SK-N-SH (cell line): ENCODE measurements around the gene SRP14. TPM values are rescaled to one million over a fixed set of nuclear protein-coding genes. Genes with fewer than 3 reads are reported as not detected.
A peak's percentile ranks its signal among the peaks of the same experiment; 100 is the strongest.

Source experiments
- CTCF ChIA-PET: fragments of 300-600, 350-600 bp; formaldehyde crosslinking; extraction: SDS; loops from one replicate; lab custom pipeline; 2021; lab: Yijun Ruan, JAX
- POLR2A ChIA-PET: fragments of 350-600 bp; sonication (Branson Sonifier 250); formaldehyde crosslinking; extraction: SDS; loops from one replicate; lab custom pipeline; 2020; ENCODE audit warnings: antibody characterized with exemption, inconsistent platforms; lab: Yijun Ruan, JAX
- DNase-seq: peaks from one replicate; pipeline ENCODE4 v3.0.0; 2012
- H2AFZ ChIP-seq: fragments of 200-600 bp; sonication (generic); 2 replicates; pipeline ENCODE4 v1.8.1; 2016; ENCODE audit warnings: antibody characterized with exemption, mild to moderate bottlenecking, low read depth
- H3F3A ChIP-seq: fragments of 200-600 bp; sonication (generic); replicated peaks from 2 replicates; pipeline ENCODE3; 2016; ENCODE audit warnings: antibody characterized with exemption, mild to moderate bottlenecking; ENCODE audit not compliant: insufficient read depth
- H3K27ac ChIP-seq, 2 experiments: fragments of 200-500 bp in 1 of 2; fragments of 200-600 bp in 1 of 2; sonication (Bioruptor generic) in 1 of 2; sonication (generic), shearing (Covaris generic) in 1 of 2; 2 replicates each; pipeline versions ENCODE4 v1.5.1 to v1.6.1; 2014 to 2016; ENCODE audit warnings: low read depth in 2 of 2, inconsistent platforms in 1 of 2, low read length in 1 of 2, mild to moderate bottlenecking in 1 of 2, mixed read lengths in 1 of 2
- H3K27me3 ChIP-seq: fragments of 200-600 bp; sonication (generic), shearing (Covaris generic); 2 replicates; pipeline ENCODE4 v1.6.1; 2016; ENCODE audit warnings: mixed run types; ENCODE audit not compliant: insufficient read depth
- H3K36me3 ChIP-seq, 2 experiments: fragments of 200-500 bp in 1 of 2; fragments of 200-600 bp in 1 of 2; sonication (Bioruptor generic) in 1 of 2; sonication (generic) in 1 of 2; replicated peaks in 1 of 2; 2 replicates each; pipeline versions ENCODE3 to v1.5.1; 2014 to 2016; ENCODE audit warnings: low read length in 1 of 2, mild to moderate bottlenecking in 1 of 2; ENCODE audit not compliant: insufficient read depth in 2 of 2, control insufficient read depth in 1 of 2
- H3K4me1 ChIP-seq, 2 experiments: fragments of 200-500 bp in 1 of 2; fragments of 200-600 bp in 1 of 2; sonication (Bioruptor generic) in 1 of 2; sonication (generic), shearing (Covaris generic) in 1 of 2; 2 replicates each; pipeline versions ENCODE4 v1.5.1 to v1.6.1; 2014 to 2016; ENCODE audit warnings: low read depth in 1 of 2, low read length in 1 of 2, mixed run types in 1 of 2; ENCODE audit not compliant: insufficient read depth in 2 of 2, control insufficient read depth in 1 of 2
- H3K4me2 ChIP-seq: fragments of 200-600 bp; sonication (generic), shearing (Covaris generic); 2 replicates; pipeline ENCODE4 v1.6.1; 2017; ENCODE audit warnings: mixed run types
- H3K4me3 ChIP-seq, 2 experiments: fragments of 200-500 bp in 1 of 2; fragments of 200-600 bp in 1 of 2; sonication (Bioruptor generic) in 1 of 2; sonication (generic), shearing (Covaris generic) in 1 of 2; 2 replicates each; pipeline versions ENCODE4 v1.5.1 to v1.8.1; 2014 to 2016; ENCODE audit warnings: low read depth in 2 of 2, inconsistent platforms in 1 of 2, low read length in 1 of 2, mild to moderate bottlenecking in 1 of 2, mixed read lengths in 1 of 2, moderate library complexity in 1 of 2
- H3K79me2 ChIP-seq: fragments of 200-600 bp; sonication (generic); 2 replicates; pipeline ENCODE4 v1.8.1; 2017; ENCODE audit warnings: mild to moderate bottlenecking; ENCODE audit not compliant: insufficient read depth
- H3K9ac ChIP-seq: fragments of 200-600 bp; sonication (generic); 2 replicates; pipeline ENCODE4 v1.6.1; 2017; ENCODE audit warnings: mixed run types
- H3K9me2 ChIP-seq: fragments of 200-600 bp; sonication (generic); 2 replicates; pipeline ENCODE4 v1.6.1; 2017; ENCODE audit warnings: mixed run types
- H3K9me3 ChIP-seq: fragments of 200-600 bp; sonication (generic); 2 replicates; pipeline ENCODE4 v1.6.1; 2017; ENCODE audit warnings: mixed run types, mild to moderate bottlenecking, moderate library complexity
- H4K20me1 ChIP-seq: fragments of 200-600 bp; sonication (generic); 2 replicates; pipeline ENCODE4 v1.6.1; 2017; ENCODE audit warnings: mild to moderate bottlenecking, mixed run types; ENCODE audit not compliant: insufficient read depth
- EP300 ChIP-seq, 2 experiments: IDR thresholded peaks; 2 replicates each; pipeline versions ENCODE4 v1.4.0 to v1.6.1; 2012; ENCODE audit warnings: borderline replicate concordance in 1 of 2, low read depth in 1 of 2, low read length in 1 of 2
- FOSL2 ChIP-seq: IDR thresholded peaks from 2 replicates; pipeline ENCODE4 v1.4.0; 2012; ENCODE audit warnings: low read depth, mild to moderate bottlenecking, moderate library complexity, borderline replicate concordance
- FOXJ3 ChIP-seq: sonication (generic); formaldehyde crosslinking; IDR thresholded peaks from 2 replicates; pipeline ENCODE4 v1.5.1; 2020; ENCODE audit warnings: mild to moderate bottlenecking, missing genetic modification reagents
- GABPA ChIP-seq: IDR thresholded peaks from 2 replicates; pipeline ENCODE4 v1.4.0; 2012; ENCODE audit warnings: low read depth, mild to moderate bottlenecking
- IRF3 ChIP-seq: fragments of 150-350 bp; IDR thresholded peaks from 2 replicates; pipeline ENCODE4 v1.6.1; 2016; ENCODE audit warnings: mild to moderate bottlenecking, low read depth, low read length
- MEF2A ChIP-seq: IDR thresholded peaks from 2 replicates; pipeline ENCODE4 v1.4.0; 2012; ENCODE audit warnings: low read depth, borderline replicate concordance
- MXI1 ChIP-seq: IDR thresholded peaks from 2 replicates; pipeline ENCODE4 v1.6.1; 2012; ENCODE audit warnings: mild to moderate bottlenecking, low read depth, low read length, improper control_type of control experiment
- NFIC ChIP-seq: IDR thresholded peaks from 2 replicates; pipeline ENCODE4 v1.4.0; 2012; ENCODE audit warnings: borderline replicate concordance
- RCOR1 ChIP-seq: fragments of 150-350 bp; IDR thresholded peaks from 2 replicates; pipeline ENCODE4 v1.6.1; 2017; ENCODE audit warnings: antibody characterized with exemption, low read length
- RFX5 ChIP-seq: IDR thresholded peaks from 2 replicates; pipeline ENCODE4 v1.6.1; 2012; ENCODE audit warnings: mild to moderate bottlenecking, improper control_type of control experiment, low read length
- RXRA ChIP-seq: IDR thresholded peaks from 2 replicates; pipeline ENCODE4 v1.4.0; 2012; ENCODE audit warnings: low read depth, mild to moderate bottlenecking, borderline replicate concordance
- SIN3A ChIP-seq: IDR thresholded peaks from 2 replicates; pipeline ENCODE4 v1.6.1; 2012; ENCODE audit warnings: low read depth, mild to moderate bottlenecking, low read length, moderate library complexity, borderline replicate concordance
- SMC3 ChIP-seq: IDR thresholded peaks from 2 replicates; pipeline ENCODE4 v1.6.1; 2012; ENCODE audit warnings: low read depth, low read length, improper control_type of control experiment
- TAF1 ChIP-seq: IDR thresholded peaks from 2 replicates; pipeline ENCODE4 v1.6.1; 2012; ENCODE audit warnings: low read depth, mild to moderate bottlenecking, low read length, moderate library complexity, borderline replicate concordance
- TCF12 ChIP-seq: IDR thresholded peaks from 2 replicates; pipeline ENCODE4 v1.4.0; 2012
- YY1 ChIP-seq: IDR thresholded peaks from 2 replicates; pipeline ENCODE4 v1.4.0; 2012; ENCODE audit warnings: low read depth, mild to moderate bottlenecking
- ZBTB33 ChIP-seq: IDR thresholded peaks from 2 replicates; pipeline ENCODE4 v1.4.0; 2012; ENCODE audit warnings: low read depth, borderline replicate concordance
- WGBS: methylation state at CpG from one replicate; pipeline ENCODE4 v1.1.6; 2017; ENCODE audit warnings: low lambda C conversion rate; 5-methylcytosine and 5-hydroxymethylcytosine counted together
- polyA plus RNA-seq, 3 experiments: library from polyadenylated mRNA; depleted of rRNA; stranded (reverse); fragments of >200 nt; gene quantifications; 2 replicates each; pipeline ENCODE4 v1.2.3, GENCODE V29; 2012

SRP14 gene
- polyA plus RNA-seq, 1 of the 3 experiments (the other 2 are of a cell fraction), result 489 TPM

GRCh38 chr15:40055576-40056293 is 16.8 kb upstream of the SRP14 start:
- POLR2A ChIA-PET, result no interaction called here
- peak overlapping the region in 1 of 2 experiments; percentile 76; a peak in 2 of 4 replicates for H3K27ac ChIP-seq
- 93% methylated on average over 6 of the region's 14 CpGs for WGBS

GRCh38 chr15:40054855-40055575 is 16.0 kb upstream of the SRP14 start:
- Histone ChIP-seq H3F3A (no peaks in the 10 kb centered on the region), H2AFZ (no peak overlapping the region), H3K9ac (no peak overlapping the region), H3K36me3 (no peaks in the 10 kb centered on the region), H3K27ac (peak overlapping the region in 1 of 2 experiments; percentile 76; a peak in 2 of 4 replicates), H3K27me3 (no peaks in the 10 kb centered on the region), H3K79me2 (no peaks in the 10 kb centered on the region), H3K4me3 (no peak overlapping the region), H3K4me1 (peaks cover 0 to 25% of the 10 kb centered on the region in 2 experiments; a peak in 1 of 4 replicates), H3K9me3 (no peaks in the 10 kb centered on the region), H3K9me2 (no peaks in the 10 kb centered on the region), H4K20me1 (no peaks in the 10 kb centered on the region), H3K4me2 (no peak overlapping the region)
- ChIA-PET POLR2A (interaction anchor here (0.7 kb wide), 1 partner anchor 24 kb away, joined by 3 read pairs; no protein-coding TSS in a partner anchor), CTCF (interaction anchor here (1.3 to 1.9 kb wide), 8 partner anchors 9 to 219 kb away, joined by 3 to 9 read pairs (median 6); no protein-coding TSS in a partner anchor)
- TF ChIP-seq MXI1 (no peak), TCF12 (peak; percentile 11; the same call in 1 of the 2 replicates), RFX5 (no peak), YY1 (no peak), TAF1 (no peak)
- WGBS, result 68% methylated on average over 4 of the region's 6 CpGs
- DNase-seq, result no peak

More at GRCh38 chr15:40055576-40056293, 16.8 kb upstream of the SRP14 start:
- H3K4me3 ChIP-seq, result no peak overlapping the region
- H3K79me2 ChIP-seq, result no peaks in the 10 kb centered on the region
- no peak overlapping the region for H3K9ac ChIP-seq
- no peaks in the 10 kb centered on the region for H3K9me3 ChIP-seq
- no peak overlapping the region for H3K4me2 ChIP-seq
- no peaks in the 10 kb centered on the region for H3K36me3 ChIP-seq
- no peaks in the 10 kb centered on the region for H3K27me3 ChIP-seq
- no peaks in the 10 kb centered on the region for H3K9me2 ChIP-seq
- peaks cover 0 to 25% of the 10 kb centered on the region in 2 experiments; a peak in 1 of 4 replicates for H3K4me1 ChIP-seq
- CTCF ChIA-PET, result interaction anchor here (0.7 to 1.9 kb wide), 9 partner anchors 10 to 224 kb away, joined by 3 to 9 read pairs (median 5); no protein-coding TSS in a partner anchor
- TF ChIP-seq FOSL2, result no peak
- no peaks in the 10 kb centered on the region for H3F3A ChIP-seq
- DNase-seq, result peak; percentile 58
- no peak overlapping the region for H2AFZ ChIP-seq
- no peaks in the 10 kb centered on the region for H4K20me1 ChIP-seq

- Histone ChIP-seq H3K4me1 (peaks cover 0 to 25% of the 10 kb centered on the region in 2 experiments; a peak in 1 of 4 replicates), H3K4me2 (no peak overlapping the region), H3K4me3 (no peak overlapping the region), H4K20me1 (no peaks in the 10 kb centered on the region), H3K9me2 (no peaks in the 10 kb centered on the region), H3K27me3 (no peaks in the 10 kb centered on the region), H3K79me2 (no peaks in the 10 kb centered on the region), H3K36me3 (no peaks in the 10 kb centered on the region), H3K9ac (no peak overlapping the region), H2AFZ (no peak overlapping the region), H3F3A (no peaks in the 10 kb centered on the region), H3K9me3 (no peaks in the 10 kb centered on the region), H3K27ac (no peak overlapping the region)
- POLR2A ChIA-PET, result interaction anchor here (0.7 kb wide), 1 partner anchor 24 kb away, joined by 3 read pairs; no protein-coding TSS in a partner anchor
- WGBS, result 93% methylated on average over 3 of the region's 3 CpGs
- DNase-seq, result no peak
- CTCF ChIA-PET, result interaction anchor here (0.8 to 1.9 kb wide), 6 partner anchors 9 to 220 kb away, joined by 3 to 7 read pairs (median 5); no protein-coding TSS in a partner anchor
- no peak for TF ChIP-seq FOSL2
- no peak for TF ChIP-seq NFIC
- no peak for TF ChIP-seq TCF12
- no peak for TF ChIP-seq RCOR1
- no peak for TF ChIP-seq EP300 (IDR thresholded peaks at IDR 0.05; ENCODE audit: borderline replicate concordance in 1 of 2, low read depth in 1 of 2, low read length in 1 of 2)
- no peak for TF ChIP-seq IRF3
- no peak for TF ChIP-seq FOXJ3 (CRISPR knock-in tag)
- no peak for TF ChIP-seq MEF2A
- no peak for TF ChIP-seq ZBTB33
- TF ChIP-seq GABPA, result no peak
- no peak for TF ChIP-seq SIN3A
- no peak for TF ChIP-seq YY1
- no peak for TF ChIP-seq RXRA
- TF ChIP-seq SMC3, result no peak
- no peak for TF ChIP-seq TAF1
Observed at GRCh38 chr15:40054605-40054854, 15.5 kb upstream of the SRP14 start.
